IMR-90 (cell line): ENCODE data around the gene STK10.

Source experiments
- CEBPB ChIP-seq: IDR thresholded peaks from 2 replicates; pipeline ENCODE4 v1.6.1; 2012; ENCODE audit warnings: low read depth, low read length, improper control_type of control experiment
- CTCF ChIP-seq: conservative IDR thresholded peaks from 2 replicates; pipeline ENCODE4 v1.5.1; 2012; ENCODE audit warnings: mild to moderate bottlenecking, low read depth, low read length, improper control_type of control experiment
- MAZ ChIP-seq: IDR thresholded peaks from 2 replicates; pipeline ENCODE4 v1.6.1; 2012; ENCODE audit warnings: low read depth, mild to moderate bottlenecking, low read length, improper control_type of control experiment, moderate library complexity, borderline replicate concordance
- POLR2A ChIP-seq: IDR thresholded peaks from 2 replicates; pipeline ENCODE4 v1.6.1; 2012; ENCODE audit warnings: mild to moderate bottlenecking, low read depth, low read length
- RAD21 ChIP-seq: IDR thresholded peaks from 2 replicates; pipeline ENCODE4 v1.6.1; 2012; ENCODE audit warnings: low read length, improper control_type of control experiment
- RCOR1 ChIP-seq: IDR thresholded peaks from 2 replicates; pipeline ENCODE4 v1.6.1; 2012; ENCODE audit warnings: mild to moderate bottlenecking, low read length, improper control_type of control experiment; ENCODE audit not compliant: insufficient replicate concordance
- SMC3 ChIP-seq: fragments of 150-350 bp; IDR thresholded peaks from 2 replicates; pipeline ENCODE4 v1.6.1; 2016; ENCODE audit warnings: low read depth, mild to moderate bottlenecking, antibody characterized with exemption, low read length, moderate library complexity
- USF2 ChIP-seq: fragments of 150-350 bp; IDR thresholded peaks from 2 replicates; pipeline ENCODE4 v1.6.1; 2017; ENCODE audit warnings: mild to moderate bottlenecking, antibody characterized with exemption, low read length, low read depth

- TF ChIP-seq CTCF: no peak
- TF ChIP-seq CEBPB: no peak
- no peak for TF ChIP-seq POLR2A
- no peak for TF ChIP-seq RCOR1
- no peak for TF ChIP-seq MAZ
- TF ChIP-seq USF2: no peak
- no peak for TF ChIP-seq RAD21
- TF ChIP-seq SMC3: no peak
Measured at GRCh38 chr5:172029876-172030275, 158.1 kb downstream of the STK10 start.
